Naive thymus-derived CD4-positive, alpha-beta T cell (primary cell): ENCODE results near the gene MUC12. TPM values are rescaled to one million over a fixed set of nuclear protein-coding genes. Genes with fewer than 3 reads are reported as not detected.
"Not testable (repeated sequence)": the region's sequence is repeated elsewhere in the genome, so short reads cannot be mapped to it uniquely, and the experiment has no call there.

Experiments
- ATAC-seq: fragments of 150-1000 bp; cut with Tn5 transposase; 2 replicates; pipeline ENCODE4 v1.10.0; 2021; ENCODE audit warnings: mild to moderate bottlenecking, moderate library complexity
- CTCF ChIA-PET: fragments of 350-600 bp; sonication (Branson Sonifier 250); formaldehyde crosslinking; loops from one replicate; lab custom pipeline; 2021; ENCODE audit warnings: antibody characterized with exemption; lab: Charles Lee
- POLR2A ChIA-PET: fragments of 350-600 bp; sonication (Branson Sonifier 250); formaldehyde crosslinking; loops from one replicate; lab custom pipeline; 2021; ENCODE audit warnings: antibody characterized with exemption, inconsistent platforms; lab: Charles Lee
- DNase-seq, 9 donors: peaks; one replicate each; pipeline versions ENCODE4 v3.0.0 to v3.0.0-alpha.2; 2020 to 2022; ENCODE audit warnings: mixed read lengths in 1 of 9
- H3K27ac ChIP-seq: one replicate; pipeline ENCODE4 v1.7.0; 2013; ENCODE audit warnings: mild to moderate bottlenecking, low read depth, low read length, moderate library complexity
- H3K27me3 ChIP-seq, 2 donors: one replicate each; pipeline ENCODE4 v1.7.0; 2013; ENCODE audit warnings: low read length in 2 of 2, mild to moderate bottlenecking in 2 of 2, moderate library complexity in 2 of 2; ENCODE audit not compliant: control insufficient read depth in 2 of 2, insufficient read depth in 2 of 2
- H3K36me3 ChIP-seq, 3 experiments: 1 replicate in 2 of 3; 2 replicates in 1 of 3; pipeline ENCODE4 v1.7.0; 2013; ENCODE audit warnings: low read length in 3 of 3, mild to moderate bottlenecking in 3 of 3, moderate library complexity in 1 of 3; ENCODE audit not compliant: insufficient read depth in 3 of 3, control insufficient read depth in 2 of 3
- H3K4me1 ChIP-seq, 2 donors: one replicate each; pipeline ENCODE4 v1.7.0; 2013; ENCODE audit warnings: low read length in 2 of 2, mild to moderate bottlenecking in 2 of 2, moderate library complexity in 1 of 2; ENCODE audit not compliant: control insufficient read depth in 2 of 2, insufficient read depth in 2 of 2
- H3K4me3 ChIP-seq: 2 replicates; pipeline ENCODE4 v1.7.0; 2013; ENCODE audit warnings: mild to moderate bottlenecking, low read length
- H3K9me3 ChIP-seq, 3 experiments: 1 replicate in 2 of 3; 2 replicates in 1 of 3; pipeline ENCODE4 v1.7.0; 2013; ENCODE audit warnings: low read length in 3 of 3; ENCODE audit not compliant: control insufficient read depth in 2 of 3
- H3K27ac Mint-ChIP-seq, 9 donors: one replicate each; pipeline ENCODE4 v1.8.0; 2020 to 2022; ENCODE audit warnings: mixed read lengths in 9 of 9, mild to moderate bottlenecking in 8 of 9, moderate library complexity in 5 of 9, inconsistent platforms in 2 of 9
- H3K27me3 Mint-ChIP-seq, 5 donors: one replicate each; pipeline ENCODE4 v1.8.0; 2021 to 2022; ENCODE audit warnings: mixed read lengths in 5 of 5, mild to moderate bottlenecking in 1 of 5
- H3K36me3 Mint-ChIP-seq, 5 donors: one replicate each; pipeline ENCODE4 v1.8.0; 2020 to 2022; ENCODE audit warnings: mixed read lengths in 5 of 5, mild to moderate bottlenecking in 3 of 5, inconsistent platforms in 1 of 5
- H3K4me1 Mint-ChIP-seq, 7 donors: one replicate each; pipeline ENCODE4 v1.8.0; 2020 to 2022; ENCODE audit warnings: mixed read lengths in 7 of 7, mild to moderate bottlenecking in 3 of 7, inconsistent platforms in 1 of 7
- H3K4me3 Mint-ChIP-seq, 10 donors: one replicate each; pipeline ENCODE4 v1.8.0; 2020 to 2022; ENCODE audit warnings: mild to moderate bottlenecking in 10 of 10, mixed read lengths in 10 of 10, moderate library complexity in 6 of 10, inconsistent platforms in 2 of 10
- H3K9me3 Mint-ChIP-seq, 11 donors: one replicate each; pipeline ENCODE4 v1.8.0; 2020 to 2022; ENCODE audit warnings: mixed read lengths in 11 of 11, mild to moderate bottlenecking in 4 of 11, inconsistent platforms in 1 of 11, moderate library complexity in 1 of 11
- intact Hi-C, 2 donors: fragments of 100-400 bp; cut with micrococcal nuclease; formaldehyde crosslinking; loops; one replicate each; pipeline ENCODE4 v1.15.1; 2023
- polyA plus RNA-seq, 2 donors: library from polyadenylated mRNA; unstranded; fragments of 300-500 nt; fragmentation: Illumina TruSeq; gene quantifications; one replicate each; pipeline ENCODE4 v1.2.3, GENCODE V29; 2021
- total RNA-seq, 6 experiments: library from RNA in 5 of 6; stranded (reverse) in 5 of 6; gene quantifications; 1 replicate in 5 of 6; 2 replicates in 1 of 6; pipeline ENCODE4 v1.2.3 and lab custom pipeline; 2021 to 2026

MUC12 gene
- total and polyA plus RNA-seq, 7 experiments from 2014 or later: not detected

GRCh38 chr7:100998530-100998929, 29.2 kb downstream of the MUC12 start:
- H3K9me3 ChIP-seq, POLR2A ChIA-PET, intact Hi-C loops, H3K27me3 ChIP-seq, CTCF ChIA-PET, H3K27ac ChIP-seq, H3K27me3 Mint-ChIP-seq, DNase-seq, H3K36me3 Mint-ChIP-seq, H3K4me1 ChIP-seq, H3K4me3 Mint-ChIP-seq, H3K4me3 ChIP-seq, ATAC-seq, H3K36me3 ChIP-seq, H3K4me1 Mint-ChIP-seq, H3K27ac Mint-ChIP-seq, H3K9me3 Mint-ChIP-seq: not testable (repeated sequence)

GRCh38 chr7:100999334-100999733, 30.0 kb downstream of the MUC12 start:
- intact Hi-C loops, DNase-seq, CTCF ChIA-PET, H3K9me3 Mint-ChIP-seq, H3K4me3 ChIP-seq, H3K27me3 ChIP-seq, H3K27ac Mint-ChIP-seq, H3K36me3 Mint-ChIP-seq, H3K4me1 ChIP-seq, H3K4me1 Mint-ChIP-seq, H3K4me3 Mint-ChIP-seq, H3K27me3 Mint-ChIP-seq, H3K36me3 ChIP-seq, POLR2A ChIA-PET, H3K27ac ChIP-seq, H3K9me3 ChIP-seq: not testable (repeated sequence)
- peak; percentile 24 for ATAC-seq

GRCh38 chr7:101000025-101000424, 30.7 kb downstream of the MUC12 start:
- H3K27me3 Mint-ChIP-seq, H3K27me3 ChIP-seq, H3K4me1 Mint-ChIP-seq, H3K4me3 ChIP-seq, intact Hi-C loops, H3K4me1 ChIP-seq, ATAC-seq, DNase-seq, H3K4me3 Mint-ChIP-seq, H3K27ac ChIP-seq, CTCF ChIA-PET, H3K36me3 ChIP-seq, H3K27ac Mint-ChIP-seq, H3K36me3 Mint-ChIP-seq, POLR2A ChIA-PET, H3K9me3 ChIP-seq, H3K9me3 Mint-ChIP-seq: not testable (repeated sequence)

GRCh38 chr7:101002333-101002732, 33.0 kb downstream of the MUC12 start:
- H3K36me3 ChIP-seq, H3K27me3 Mint-ChIP-seq, intact Hi-C loops, DNase-seq, H3K9me3 Mint-ChIP-seq, H3K4me1 ChIP-seq, POLR2A ChIA-PET, H3K4me1 Mint-ChIP-seq, CTCF ChIA-PET, H3K27ac Mint-ChIP-seq, H3K36me3 Mint-ChIP-seq, H3K27me3 ChIP-seq, H3K9me3 ChIP-seq, H3K27ac ChIP-seq, H3K4me3 ChIP-seq, ATAC-seq, H3K4me3 Mint-ChIP-seq: not testable (repeated sequence)

GRCh38 chr7:101007361-101007760, 38.0 kb downstream of the MUC12 start:
- H3K36me3 Mint-ChIP-seq, H3K4me1 ChIP-seq, ATAC-seq, CTCF ChIA-PET, H3K9me3 Mint-ChIP-seq, DNase-seq, H3K27me3 ChIP-seq, H3K36me3 ChIP-seq, H3K4me3 ChIP-seq, H3K27ac Mint-ChIP-seq, H3K27me3 Mint-ChIP-seq, H3K4me3 Mint-ChIP-seq, H3K4me1 Mint-ChIP-seq, H3K9me3 ChIP-seq, POLR2A ChIA-PET, intact Hi-C loops, H3K27ac ChIP-seq: not testable (repeated sequence)

- ChIA-PET CTCF (no interaction called here), POLR2A (no interaction called here)
- ATAC-seq: no peak
- H3K27me3 Mint-ChIP-seq: peaks cover 0 to 9% (median 0%) of the 10 kb centered on the region in 5 donors
- Histone ChIP-seq H3K27me3 (no peaks in the 10 kb centered on the region), H3K4me1 (no peaks in the 10 kb centered on the region), H3K9me3 (no peaks in the 10 kb centered on the region), H3K36me3 (no peaks in the 10 kb centered on the region), H3K27ac (no peak overlapping the region), H3K4me3 (no peak overlapping the region)
- intact Hi-C loops: no loop called here
- H3K36me3 Mint-ChIP-seq: no peaks in the 10 kb centered on the region
- H3K9me3 Mint-ChIP-seq: peaks cover 0 to 2% (median 0%) of the 10 kb centered on the region in 11 donors
- H3K27ac Mint-ChIP-seq: no peak overlapping the region
- DNase-seq: no peak
- no peak overlapping the region for H3K4me3 Mint-ChIP-seq
- no peaks in the 10 kb centered on the region for H3K4me1 Mint-ChIP-seq
Measured at GRCh38 chr7:101009629-101010028, 40.3 kb downstream of the MUC12 start.

- Histone ChIP-seq H3K27ac (no peak overlapping the region), H3K9me3 (no peaks in the 10 kb centered on the region), H3K4me3 (no peak overlapping the region), H3K27me3 (no peaks in the 10 kb centered on the region), H3K36me3 (no peaks in the 10 kb centered on the region), H3K4me1 (peaks cover 4 to 12% of the 10 kb centered on the region in 2 donors)
- intact Hi-C loops: no loop called here
- Mint-ChIP-seq H3K36me3 (no peaks in the 10 kb centered on the region), H3K9me3 (no peaks in the 10 kb centered on the region), H3K27me3 (peaks cover 0 to 16% (median 0%) of the 10 kb centered on the region in 5 donors), H3K27ac (no peak overlapping the region), H3K4me1 (peaks cover 0 to 19% (median 9%) of the 10 kb centered on the region in 7 donors), H3K4me3 (no peak overlapping the region)
- DNase-seq (no peak), ATAC-seq (no peak)
- ChIA-PET POLR2A (interaction anchor here (0.6 kb wide), 1 partner anchor 910 kb away, joined by 3 read pairs; no protein-coding TSS in a partner anchor), CTCF (no interaction called here)
Measured at GRCh38 chr7:101012931-101013330, 43.6 kb downstream of the MUC12 start.
